GM21737 (cell line): ENCODE measurements around the gene TMEM158.

Source experiments
- ATAC-seq: cut with Tn5 transposase; IDR thresholded peaks from one replicate; pipeline ENCODE4 v1.9.1; 2021; ENCODE audit warnings: mild to moderate bottlenecking, moderate library complexity; ENCODE audit not compliant: unreplicated experiment

TMEM158 gene

DNA sequence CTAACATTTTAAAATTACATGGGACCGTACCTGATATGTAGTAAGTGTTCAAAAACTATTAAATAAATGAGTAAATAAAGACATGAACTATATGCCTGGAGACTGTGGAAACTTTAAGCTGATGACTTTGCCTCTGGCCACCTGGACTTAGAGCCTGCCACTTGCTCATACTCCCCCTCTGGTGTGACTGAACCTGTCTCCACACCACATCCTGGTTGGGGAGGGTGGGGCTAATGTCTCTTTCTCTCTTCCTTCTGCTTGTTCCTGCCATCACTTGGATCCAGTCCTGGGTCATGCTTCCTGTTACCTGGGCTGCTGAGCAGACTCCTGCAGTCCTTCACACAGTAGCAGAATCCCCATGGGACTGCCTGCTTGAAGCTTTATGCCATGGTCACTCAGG is 8.2 kb upstream of the TMEM158 start:
- no peak for ATAC-seq

DNA sequence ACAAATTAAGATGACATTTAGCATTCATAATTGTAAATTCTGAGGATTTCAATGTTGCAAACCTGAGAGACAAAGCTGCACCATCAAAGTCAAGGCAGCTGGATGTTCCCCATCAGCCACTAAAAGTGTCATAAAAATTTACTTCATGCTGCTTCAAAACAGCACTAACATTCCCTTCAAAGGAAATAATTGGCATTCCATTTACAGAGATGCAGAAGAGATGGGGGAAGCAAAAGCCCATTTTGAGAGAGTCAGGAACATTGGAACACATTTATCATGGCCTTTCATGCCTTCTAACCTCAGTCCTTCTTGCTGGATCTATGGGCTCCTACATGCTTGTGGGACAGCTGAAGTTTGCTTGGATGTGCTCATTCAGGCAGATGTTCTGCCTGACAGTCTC is 6.4 kb upstream of the TMEM158 start:
- no peak for ATAC-seq

DNA sequence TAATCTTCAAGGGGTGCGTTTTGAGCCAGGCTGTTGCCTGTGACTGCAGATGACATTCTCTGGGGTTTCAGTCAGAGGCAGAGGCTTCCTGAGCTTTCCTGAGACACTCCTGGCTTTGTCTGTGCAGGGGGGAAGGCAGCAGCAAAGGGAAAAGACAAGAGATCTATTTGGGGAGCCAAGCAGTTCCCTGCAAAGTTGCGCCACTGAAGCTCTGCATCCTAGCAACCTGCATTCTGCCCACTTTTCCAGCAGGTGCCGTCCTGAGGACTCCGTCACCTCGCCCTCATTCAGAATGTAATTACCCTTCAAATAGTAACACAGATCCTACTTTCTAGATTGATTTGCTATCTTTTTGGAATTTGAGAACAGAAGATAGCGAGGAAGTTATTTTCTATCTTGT is 1.9 kb upstream of the TMEM158 start:
- no peak for ATAC-seq

DNA sequence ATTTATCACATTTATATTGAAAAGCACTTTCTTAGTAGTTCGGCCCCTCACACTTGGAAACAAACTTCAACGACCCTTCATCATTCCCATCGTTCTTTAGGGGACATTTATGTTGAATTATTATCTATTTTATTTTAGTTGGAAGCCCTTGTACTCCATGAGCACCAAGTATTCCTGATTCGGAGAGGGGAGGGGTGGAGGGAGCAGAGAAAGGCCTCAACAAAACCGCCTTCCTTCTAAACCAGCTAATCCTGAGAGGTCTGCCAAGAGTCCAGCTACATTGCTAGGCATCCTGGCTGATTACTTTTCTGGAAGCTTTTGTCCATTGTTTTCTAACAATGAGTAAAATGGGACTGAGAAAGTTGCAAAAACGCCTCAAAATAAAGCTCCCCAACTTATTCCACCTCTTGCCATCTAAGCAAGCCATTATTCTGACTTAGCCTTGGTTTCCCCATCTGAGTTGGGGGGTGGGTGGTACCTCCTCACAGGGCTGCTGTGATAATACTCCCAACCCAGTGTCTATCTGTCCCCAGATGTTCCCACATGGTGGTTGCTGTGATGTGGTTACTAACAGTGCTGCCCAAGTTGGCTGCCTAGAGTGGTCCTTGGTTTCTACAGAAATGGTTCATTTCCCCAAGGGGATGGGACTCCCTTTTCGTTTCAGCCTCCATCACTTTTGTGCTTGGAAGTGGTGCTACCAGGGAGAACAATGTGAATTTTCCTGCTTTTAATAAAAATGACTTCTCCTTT is 1.2 kb upstream of the TMEM158 start:
- ATAC-seq = no peak

DNA sequence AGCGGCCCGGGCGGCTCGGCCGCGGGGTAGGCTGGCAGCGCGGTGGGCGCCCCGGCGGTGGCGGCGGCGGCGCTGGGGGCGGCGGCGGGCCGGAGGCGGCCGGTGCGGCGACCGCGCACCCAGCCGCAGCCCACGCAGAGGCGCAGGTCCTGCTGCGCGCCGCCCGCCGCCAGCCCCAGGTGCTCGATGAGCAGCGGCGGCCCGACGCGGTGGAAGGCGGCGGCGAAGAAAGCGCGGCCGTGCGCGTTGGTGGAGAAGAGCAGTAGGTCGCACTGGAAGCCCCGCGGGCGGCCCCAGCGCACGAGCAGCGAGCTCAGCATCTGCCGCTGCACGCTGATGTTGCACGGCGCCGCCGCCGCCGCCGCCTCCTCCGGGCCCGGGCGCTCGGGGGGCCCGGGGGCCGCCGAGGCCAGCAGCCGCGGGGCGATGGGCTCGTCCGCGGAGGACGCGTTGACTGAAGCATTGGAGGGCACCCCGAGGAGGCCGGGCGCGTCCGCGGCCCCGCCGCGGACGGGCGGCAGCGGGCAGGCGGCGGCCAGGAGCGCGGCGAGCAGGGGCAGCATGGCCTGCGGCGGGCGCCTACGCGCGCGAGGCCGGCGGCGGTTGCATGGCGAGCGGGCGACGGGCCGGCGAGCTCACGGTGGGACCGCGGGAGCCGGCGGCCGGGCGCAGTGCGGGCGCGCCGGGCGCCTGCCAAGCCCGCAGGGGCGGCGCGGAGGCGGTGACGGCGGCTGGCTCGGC is 452 bp downstream of the TMEM158 start:
- peak; percentile 28 for ATAC-seq

DNA sequence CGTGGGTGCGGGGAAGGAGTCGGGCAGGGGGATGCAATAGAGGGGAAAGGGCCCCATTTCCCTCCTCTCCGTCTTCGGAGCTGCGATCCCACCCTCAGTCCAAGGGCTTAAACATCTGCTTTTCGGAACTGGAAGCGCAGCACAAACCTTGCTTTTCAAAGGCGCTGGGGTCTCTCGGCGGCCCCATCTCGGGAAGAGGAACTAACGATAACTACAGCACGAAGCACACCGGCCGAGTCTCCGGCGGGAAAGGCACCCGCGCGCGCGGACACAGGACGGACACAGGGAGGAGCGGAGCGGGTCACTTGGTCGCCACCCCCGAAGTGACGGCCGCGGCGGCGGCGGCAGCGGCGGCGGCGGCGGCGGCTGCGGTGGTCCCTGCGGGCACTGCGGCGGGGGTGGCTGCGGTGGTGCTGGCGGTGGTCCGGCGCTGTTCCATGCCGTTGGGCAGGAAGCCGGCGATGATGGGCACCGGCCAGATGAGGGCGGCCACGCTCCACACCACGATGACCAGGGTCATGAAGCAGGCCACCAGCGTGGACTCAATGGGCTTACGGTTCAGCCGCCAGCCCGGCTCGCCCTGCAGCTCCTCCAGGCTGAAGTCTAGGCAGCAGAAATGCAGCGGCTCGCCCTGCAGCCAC is 1.1 kb downstream of the TMEM158 start:
- no peak for ATAC-seq

DNA sequence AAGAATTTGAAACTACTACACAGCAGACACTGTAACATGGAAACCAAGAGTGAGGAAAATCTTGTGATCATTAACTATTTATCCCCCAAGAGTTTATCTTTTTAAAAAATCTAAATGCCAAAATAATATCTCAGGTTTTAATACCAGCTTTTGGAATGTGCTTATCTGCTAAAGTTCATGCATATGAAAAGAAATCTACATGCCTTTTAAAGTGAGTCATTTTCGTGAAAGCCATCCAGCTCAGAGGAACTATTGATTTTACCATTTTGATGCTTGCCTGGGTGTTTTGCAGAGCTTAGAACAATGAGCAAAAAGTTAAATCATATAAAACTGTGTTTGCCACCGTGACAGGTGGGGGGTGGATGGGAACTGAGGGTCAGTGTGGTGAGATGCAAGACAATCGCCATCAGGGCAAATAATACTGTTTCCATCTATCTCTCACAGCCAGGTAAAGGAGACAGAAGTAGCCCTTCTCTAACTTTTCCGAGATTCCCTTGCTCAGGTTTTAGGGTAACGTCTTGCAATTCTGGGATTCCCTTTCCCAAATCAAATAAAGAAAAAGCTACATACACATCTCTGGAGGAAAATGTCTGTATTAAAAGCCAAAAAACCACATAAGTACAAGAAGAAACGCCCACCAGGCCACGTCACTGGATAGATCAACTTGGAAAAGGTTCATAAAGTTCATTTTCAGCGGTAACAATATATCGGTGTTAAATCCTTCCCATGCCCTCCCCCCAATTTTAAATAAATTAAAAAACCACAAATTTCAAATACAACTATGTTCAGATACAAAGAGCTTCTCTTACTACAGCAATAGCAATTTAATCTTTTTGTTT is 2.0 kb downstream of the TMEM158 start:
- no peak for ATAC-seq

DNA sequence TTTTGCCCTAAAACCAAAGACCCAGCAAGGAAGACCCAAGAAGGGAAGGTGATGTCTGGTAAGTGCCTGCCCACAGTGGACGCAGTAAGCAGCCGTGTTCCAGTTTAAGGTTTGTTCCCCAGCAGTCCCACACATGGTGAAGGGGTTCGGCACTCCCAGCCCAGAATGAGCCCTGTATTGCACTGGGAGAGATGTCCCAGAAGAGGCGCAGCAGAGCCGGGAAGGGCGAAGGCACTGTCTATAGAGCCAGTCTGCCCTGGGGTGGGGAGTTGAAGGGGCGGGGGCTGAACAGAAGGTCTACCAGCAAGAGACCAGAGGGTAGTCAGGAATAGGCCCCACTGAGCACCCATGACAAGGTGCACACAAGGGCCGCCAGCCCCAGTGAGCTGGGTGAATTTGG is 6.4 kb downstream of the TMEM158 start:
- no peak for ATAC-seq

DNA sequence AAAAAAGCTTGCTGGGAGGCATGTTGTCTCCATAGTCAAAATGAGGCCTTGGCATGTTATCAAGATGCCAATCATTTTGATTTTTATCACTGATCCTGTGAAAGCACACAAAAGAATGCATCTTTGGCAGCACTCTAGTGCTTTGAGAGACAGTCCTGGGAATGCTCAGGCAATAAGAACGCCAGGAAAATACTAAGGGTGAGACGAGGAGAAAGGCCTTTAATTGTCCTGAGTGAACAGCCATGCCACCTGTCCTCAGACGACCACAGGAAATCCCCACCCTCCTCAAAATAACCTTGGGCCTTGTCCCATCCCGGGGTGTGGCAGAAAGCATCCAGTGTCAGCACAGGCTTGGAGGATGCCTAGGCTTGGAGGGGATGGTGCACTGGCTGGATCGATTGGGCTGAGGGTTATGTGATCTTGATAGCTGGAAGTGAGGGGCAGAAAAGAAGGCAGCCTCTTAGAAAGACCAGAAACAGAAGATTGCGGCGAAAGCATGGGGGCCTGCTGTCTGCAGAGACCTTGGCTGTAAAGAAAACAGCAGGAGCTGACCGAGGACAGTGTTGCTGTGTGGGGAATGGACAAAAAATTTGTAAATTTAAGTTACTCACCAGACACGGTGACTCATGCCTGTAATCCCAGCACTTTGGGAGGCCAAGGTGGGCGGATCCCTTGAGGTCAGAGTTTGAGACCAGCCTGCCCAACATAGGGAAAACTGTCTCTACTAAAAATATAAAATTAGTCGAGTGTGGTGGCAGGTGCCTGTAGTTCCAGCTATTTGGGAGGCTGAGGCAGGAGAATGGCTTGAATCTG is 7.3 kb downstream of the TMEM158 start:
- no peak for ATAC-seq

DNA sequence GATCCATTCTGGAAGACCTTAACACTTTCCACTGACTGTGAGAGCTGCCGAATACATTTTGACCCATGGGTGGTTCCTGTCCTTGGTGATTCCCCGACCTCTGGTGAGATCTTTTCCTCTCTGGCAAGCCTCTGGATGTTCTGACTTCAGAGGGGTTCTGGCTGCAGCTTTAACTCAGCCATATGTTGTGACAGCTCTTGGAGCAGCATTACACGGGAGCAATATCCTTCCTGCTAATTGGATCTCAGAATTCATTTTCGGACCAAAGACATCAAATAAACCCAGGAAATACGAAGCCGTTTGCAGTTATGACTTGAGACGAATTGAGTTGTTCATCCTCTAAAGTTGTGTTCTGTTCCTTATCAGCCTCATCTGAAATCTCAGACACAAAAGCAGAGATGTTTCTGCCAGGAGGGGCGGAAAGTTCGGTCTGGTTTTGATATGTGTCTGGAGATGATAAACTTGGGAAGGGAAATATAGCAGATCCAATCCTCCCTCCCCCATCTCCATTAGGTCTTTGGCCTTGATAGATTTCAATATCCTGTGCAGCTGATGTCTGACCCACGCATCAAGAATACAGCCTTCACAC is 10.0 kb downstream of the TMEM158 start:
- ATAC-seq = no peak

DNA sequence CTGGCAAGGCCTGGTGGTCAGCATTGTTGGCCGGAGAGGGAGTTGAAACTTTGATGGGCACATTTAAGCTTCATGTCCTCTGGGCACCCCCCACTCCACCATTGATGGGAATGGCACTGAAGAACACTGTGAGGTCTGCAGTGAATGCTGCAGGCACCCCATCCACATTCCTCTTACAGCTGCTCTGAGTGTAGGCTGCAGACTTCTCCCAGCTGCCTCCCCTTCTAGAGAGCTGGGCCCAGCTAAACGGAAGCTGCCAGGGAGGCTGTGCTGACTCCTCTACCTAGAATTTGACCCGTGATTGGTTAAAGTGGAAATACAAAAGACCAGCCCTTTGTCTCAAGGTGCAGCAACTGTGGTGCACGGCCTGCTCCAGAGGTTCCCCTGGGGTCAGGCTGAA is 10.6 kb downstream of the TMEM158 start:
- no peak for ATAC-seq

DNA sequence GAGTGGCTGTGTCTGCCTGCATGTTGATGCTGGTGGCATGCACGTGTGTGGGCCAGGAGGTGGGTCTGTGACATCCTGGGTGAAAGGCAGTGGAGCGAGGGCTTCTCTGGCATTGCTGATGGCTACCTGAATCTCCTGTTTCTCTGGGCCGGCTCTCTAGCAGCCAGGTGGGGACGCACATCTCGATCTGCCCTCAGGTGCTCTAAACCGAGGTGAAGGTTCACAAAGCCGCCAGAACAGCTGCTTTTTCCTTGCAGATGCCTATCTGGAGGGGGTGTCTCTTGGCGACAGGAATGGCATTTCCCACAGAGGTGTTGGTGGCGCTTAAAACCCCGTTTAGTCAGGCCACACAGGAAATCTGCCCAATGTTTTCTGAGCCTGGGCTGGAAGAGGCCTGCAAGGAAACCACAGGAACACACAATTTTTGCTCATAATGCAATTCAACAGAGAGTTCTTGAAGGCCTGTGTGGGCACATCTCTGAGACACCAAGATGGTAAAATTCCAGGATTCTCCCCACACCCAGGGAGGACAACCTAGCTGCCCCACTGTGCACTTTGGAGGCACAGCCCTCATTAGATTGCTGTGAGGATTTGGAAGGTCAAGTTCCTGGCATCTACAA is 11.9 kb downstream of the TMEM158 start:
- ATAC-seq = no peak

DNA sequence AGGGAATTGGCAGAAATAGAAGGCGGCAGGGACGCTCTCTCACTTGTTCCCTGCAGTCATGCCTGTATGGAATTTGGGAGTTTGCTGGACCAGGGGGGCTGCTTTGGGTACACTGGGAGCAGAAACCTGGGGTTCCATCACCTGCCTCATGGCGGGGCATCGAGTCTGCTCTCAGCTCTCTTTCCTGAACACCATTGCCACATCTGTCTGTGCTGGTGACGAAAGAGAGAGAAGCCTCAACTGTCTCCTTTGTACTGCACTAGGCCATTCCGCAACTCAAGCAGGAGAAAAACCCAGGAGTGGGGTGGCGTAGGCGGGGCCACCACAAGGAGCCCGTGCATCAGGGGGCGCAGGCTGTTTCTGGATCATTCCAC is 14.0 kb downstream of the TMEM158 start:
- no peak for ATAC-seq

DNA sequence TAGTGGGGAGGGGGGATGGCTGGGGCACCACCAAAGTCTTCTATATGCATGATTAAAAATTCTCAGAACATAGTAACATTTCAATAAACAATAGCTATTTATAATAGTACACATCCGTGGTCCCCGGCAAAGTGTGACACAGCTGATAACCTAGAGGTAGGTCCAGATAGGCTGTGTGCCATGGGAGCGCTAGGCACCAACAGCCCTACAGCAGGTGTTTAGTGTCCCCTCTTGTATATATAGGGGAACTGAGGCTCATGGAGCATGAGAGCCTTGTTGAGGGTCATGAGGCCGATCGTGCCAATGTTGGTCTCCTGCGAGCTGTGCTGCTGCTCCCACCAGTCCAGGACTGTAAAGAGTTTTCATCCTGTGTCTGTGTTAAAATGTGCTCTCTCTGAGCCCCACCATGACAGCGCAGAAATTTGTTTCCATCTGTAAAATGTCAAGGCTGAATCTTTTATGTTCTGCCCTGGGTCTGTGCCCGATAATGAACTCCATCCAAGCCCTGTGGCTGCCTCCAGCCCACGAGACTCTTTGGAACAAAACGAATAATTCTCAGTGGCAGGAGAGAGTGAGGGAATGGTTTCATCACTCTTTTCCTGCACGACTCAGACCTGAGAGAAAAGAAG is 14.5 kb downstream of the TMEM158 start:
- no peak for ATAC-seq

DNA sequence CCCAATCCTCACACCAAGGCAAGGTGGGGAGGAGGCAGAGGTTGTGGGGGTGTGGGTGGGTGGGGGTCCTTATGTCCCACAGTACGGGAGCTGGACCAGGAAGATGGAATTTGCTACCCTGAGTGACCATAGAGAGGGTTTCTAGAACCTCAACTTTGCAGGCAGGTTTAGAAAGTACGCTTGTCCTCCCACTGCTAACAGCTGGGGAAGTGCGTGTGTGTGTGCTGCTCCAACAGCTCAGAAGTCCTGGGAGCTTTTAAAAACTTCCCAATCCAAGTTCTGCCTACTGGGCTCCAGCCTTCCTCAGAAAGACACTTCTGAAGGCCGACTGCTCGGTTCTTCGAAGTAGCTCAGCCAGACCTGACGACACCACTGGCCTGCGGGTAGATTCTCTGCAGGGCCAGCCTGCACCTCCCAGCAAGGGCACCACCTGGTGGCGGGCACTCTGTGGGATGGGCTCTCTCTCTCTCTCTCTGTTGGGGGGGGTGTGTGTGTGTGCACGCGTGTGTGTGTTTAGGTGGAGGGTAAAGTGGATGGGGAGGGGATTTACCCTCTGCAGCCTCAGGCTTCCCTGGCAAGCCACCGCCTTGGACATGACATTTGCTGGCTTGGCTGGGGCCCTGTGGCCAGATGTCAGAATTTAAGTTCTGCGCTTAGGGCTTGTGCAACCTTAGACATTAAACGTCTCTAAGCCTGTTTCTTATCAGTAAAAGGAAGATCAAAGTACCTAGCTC is 15.6 kb downstream of the TMEM158 start:
- no peak for ATAC-seq

DNA sequence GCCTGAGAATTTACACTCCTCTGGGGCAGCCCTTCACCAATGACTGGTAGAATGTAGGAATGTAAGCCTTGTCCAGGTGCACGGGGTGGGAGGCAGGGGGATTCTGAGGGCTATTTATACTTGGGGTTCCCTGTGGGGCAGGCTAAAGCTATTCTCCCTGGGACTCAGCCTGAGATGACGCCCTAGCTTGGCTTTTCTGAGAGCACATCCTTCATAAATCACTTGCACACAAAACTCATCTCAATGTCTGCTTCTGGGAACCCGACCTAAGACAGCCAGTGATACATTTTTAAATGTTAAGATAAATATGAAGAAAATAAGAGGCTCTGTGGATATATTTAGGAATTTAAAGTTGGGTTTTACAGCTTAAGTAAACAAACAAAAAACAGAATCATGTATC is 16.6 kb downstream of the TMEM158 start:
- no peak for ATAC-seq

DNA sequence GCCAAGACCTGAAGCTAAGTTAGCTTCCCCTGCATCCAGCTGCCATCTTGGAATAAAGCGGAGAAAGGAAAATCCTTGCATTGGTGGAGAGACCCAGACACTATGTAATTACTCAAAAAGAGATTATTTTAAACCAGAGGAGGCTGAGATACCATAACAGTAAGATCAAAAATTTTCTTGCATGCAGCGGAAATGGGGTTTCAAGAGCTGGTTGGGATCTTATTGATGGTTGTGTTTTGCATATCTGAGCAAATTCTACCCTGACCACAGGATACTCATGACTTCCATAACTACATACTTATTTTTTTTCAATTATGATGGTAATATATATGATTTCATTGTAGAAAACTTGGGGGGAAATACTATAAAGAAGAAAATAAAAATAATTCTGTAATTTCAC is 17.5 kb downstream of the TMEM158 start:
- no peak for ATAC-seq

DNA sequence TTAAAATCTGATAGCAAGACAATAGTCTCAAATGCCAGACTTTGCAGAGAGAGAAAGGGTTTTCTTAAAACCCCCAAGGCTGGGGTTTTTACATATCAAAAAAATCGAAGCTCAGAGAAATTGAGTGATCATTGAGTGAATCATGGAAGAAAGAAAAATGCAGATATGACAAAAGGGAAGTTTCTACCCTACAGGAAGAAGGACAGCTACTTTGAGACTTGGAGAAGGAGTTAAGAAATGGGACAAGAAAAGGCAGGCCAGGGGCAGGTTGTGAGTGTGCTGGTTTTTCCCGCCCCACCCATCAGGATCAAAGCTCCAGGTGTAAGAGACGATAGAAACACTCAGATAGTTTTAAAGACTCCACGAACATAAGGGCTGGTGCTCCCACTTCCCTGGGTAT is 18.6 kb downstream of the TMEM158 start:
- ATAC-seq = no peak

DNA sequence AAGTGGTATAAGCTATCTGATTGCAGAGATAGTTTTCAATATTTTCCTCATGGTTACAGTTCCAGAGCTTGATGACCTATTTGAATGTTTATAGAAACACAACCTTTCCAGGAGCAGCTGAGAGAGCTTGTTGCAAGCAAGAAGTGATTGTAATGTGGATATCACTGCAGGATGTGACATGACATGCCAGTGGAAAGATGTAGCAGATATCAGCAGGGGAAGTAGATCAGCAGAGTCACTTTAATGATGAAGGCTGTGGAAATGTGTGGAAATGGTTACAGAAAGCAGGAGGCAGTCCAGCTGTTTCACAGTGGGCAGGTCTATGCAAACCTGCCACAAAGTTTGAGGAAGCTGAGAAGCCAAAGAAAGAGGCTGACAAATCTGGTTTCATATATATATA is 21.0 kb downstream of the TMEM158 start:
- no peak for ATAC-seq
